GM06990 (cell line): ENCODE data around the gene IL10RA.

Experiments used
- DNase-seq: peaks from one replicate; pipeline ENCODE4 v3.0.0-alpha.2; 2011; ENCODE audit not compliant: insufficient read length; ENCODE audit errors: extremely low read depth
- H3K27me3 ChIP-seq: replicated peaks from 2 replicates; pipeline ENCODE4 v1.6.0; 2011; ENCODE audit warnings: low read length; ENCODE audit not compliant: control insufficient read depth, insufficient read depth
- H3K36me3 ChIP-seq: 2 replicates; pipeline ENCODE4 v1.5.1; 2011; ENCODE audit warnings: low read length; ENCODE audit not compliant: control insufficient read depth, insufficient read depth
- H3K4me3 ChIP-seq: replicated peaks from 2 replicates; pipeline ENCODE4 v1.5.1; 2011; ENCODE audit warnings: low read depth, mild to moderate bottlenecking, control low read depth, low read length
- TF ChIP-seq, protein P1 (sequence below): IDR thresholded peaks from 2 replicates; pipeline ENCODE4 v1.5.1; 2011; ENCODE audit warnings: low read length, control low read depth, mild to moderate bottlenecking, inconsistent platforms; ENCODE audit not compliant: insufficient read depth, poor library complexity, severe bottlenecking

IL10RA gene

DNA sequence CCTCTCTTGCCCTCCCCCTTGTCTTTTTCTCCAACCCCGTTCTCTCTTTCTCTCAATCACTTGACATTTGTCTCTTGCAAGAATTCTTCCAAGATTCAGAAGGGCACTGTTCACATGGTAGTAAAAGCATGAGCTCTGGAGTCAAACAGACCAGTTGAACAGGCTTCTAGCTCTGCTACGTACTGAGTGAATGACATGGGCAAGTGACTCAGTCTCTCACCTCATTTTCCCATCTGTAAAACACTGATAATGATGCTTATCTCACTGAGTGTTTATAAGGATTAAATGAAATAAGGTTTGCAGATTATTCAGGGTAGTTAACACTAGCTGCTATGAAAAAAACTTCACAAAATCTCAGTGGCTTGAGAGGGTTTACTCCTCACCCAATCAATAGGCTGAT, 5.9 kb upstream of the IL10RA start:
- Histone ChIP-seq H3K27me3 (no peaks in the 10 kb centered on the region), H3K4me3 (no peak overlapping the region), H3K36me3 (no peaks in the 10 kb centered on the region)
- DNase-seq, result no peak
- TF ChIP-seq, protein P1, sequence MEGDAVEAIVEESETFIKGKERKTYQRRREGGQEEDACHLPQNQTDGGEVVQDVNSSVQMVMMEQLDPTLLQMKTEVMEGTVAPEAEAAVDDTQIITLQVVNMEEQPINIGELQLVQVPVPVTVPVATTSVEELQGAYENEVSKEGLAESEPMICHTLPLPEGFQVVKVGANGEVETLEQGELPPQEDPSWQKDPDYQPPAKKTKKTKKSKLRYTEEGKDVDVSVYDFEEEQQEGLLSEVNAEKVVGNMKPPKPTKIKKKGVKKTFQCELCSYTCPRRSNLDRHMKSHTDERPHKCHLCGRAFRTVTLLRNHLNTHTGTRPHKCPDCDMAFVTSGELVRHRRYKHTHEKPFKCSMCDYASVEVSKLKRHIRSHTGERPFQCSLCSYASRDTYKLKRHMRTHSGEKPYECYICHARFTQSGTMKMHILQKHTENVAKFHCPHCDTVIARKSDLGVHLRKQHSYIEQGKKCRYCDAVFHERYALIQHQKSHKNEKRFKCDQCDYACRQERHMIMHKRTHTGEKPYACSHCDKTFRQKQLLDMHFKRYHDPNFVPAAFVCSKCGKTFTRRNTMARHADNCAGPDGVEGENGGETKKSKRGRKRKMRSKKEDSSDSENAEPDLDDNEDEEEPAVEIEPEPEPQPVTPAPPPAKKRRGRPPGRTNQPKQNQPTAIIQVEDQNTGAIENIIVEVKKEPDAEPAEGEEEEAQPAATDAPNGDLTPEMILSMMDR, result no peak

DNA sequence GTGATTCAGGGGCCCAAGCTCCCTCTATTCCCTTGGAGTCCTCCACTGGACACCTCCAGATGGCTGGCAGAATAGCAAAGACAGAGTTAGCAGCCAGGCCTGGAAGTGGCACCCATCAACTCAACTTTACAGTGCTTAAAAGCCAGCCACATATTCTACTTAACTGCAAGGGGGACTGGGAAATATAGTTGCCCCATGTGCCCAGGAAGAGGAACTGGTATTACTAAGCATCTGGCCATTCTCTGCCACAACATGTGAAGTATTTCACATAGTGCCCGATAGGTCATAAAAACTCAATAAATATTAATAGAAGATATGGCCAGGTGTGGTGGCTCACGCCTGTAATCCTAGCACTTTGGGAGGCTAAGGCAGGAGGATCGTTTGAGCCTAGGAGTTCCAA, 5.5 kb upstream of the IL10RA start:
- Histone ChIP-seq H3K36me3 (no peaks in the 10 kb centered on the region), H3K4me3 (no peak overlapping the region), H3K27me3 (no peaks in the 10 kb centered on the region)
- no peak for DNase-seq
- TF ChIP-seq, protein P1, result no peak

DNA sequence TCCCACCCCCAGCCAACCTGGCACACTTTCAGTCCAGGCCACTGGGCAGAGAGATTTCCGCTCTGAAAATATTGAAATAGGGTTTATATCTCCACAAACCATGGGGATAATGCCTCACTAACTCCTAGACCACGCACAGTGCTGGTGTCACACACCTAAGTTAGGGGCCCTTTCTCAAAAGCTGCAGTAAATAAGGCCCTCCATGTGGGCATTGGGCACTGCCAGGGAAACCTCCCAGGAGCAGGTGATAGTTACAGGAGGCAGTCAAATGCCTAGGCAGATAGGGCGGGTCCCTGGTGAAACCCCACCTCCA, 3.1 kb upstream of the IL10RA start:
- H3K4me3 ChIP-seq, result no peak overlapping the region
- no peak for DNase-seq
- H3K36me3 ChIP-seq, result no peaks in the 10 kb centered on the region
- TF ChIP-seq, protein P1, result no peak
- no peaks in the 10 kb centered on the region for H3K27me3 ChIP-seq

DNA sequence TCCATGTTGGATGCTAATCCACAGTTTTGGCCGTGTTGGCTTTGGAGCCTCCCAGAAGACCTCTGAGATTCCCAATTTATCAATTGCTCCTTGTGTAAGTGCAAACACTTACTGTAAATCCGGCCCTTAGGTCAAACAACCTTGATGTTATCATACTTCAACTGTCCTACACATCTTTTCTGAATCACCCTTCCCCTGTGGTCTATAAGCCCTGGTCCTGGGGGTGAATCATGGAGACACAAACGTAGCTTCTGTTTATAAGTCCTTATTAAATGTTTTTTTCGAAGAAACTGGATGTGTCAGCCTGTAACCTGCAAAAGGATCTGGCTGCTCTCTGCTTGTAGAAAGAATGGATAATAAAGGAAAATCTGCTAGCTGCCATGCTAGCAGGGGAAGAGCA, 1.7 kb upstream of the IL10RA start:
- peaks cover 2% of the 10 kb centered on the region; the same call in 1 of the 2 replicates for H3K36me3 ChIP-seq
- no peaks in the 10 kb centered on the region for H3K27me3 ChIP-seq
- no peak overlapping the region for H3K4me3 ChIP-seq
- DNase-seq, result no peak
- TF ChIP-seq, protein P1, result no peak

DNA sequence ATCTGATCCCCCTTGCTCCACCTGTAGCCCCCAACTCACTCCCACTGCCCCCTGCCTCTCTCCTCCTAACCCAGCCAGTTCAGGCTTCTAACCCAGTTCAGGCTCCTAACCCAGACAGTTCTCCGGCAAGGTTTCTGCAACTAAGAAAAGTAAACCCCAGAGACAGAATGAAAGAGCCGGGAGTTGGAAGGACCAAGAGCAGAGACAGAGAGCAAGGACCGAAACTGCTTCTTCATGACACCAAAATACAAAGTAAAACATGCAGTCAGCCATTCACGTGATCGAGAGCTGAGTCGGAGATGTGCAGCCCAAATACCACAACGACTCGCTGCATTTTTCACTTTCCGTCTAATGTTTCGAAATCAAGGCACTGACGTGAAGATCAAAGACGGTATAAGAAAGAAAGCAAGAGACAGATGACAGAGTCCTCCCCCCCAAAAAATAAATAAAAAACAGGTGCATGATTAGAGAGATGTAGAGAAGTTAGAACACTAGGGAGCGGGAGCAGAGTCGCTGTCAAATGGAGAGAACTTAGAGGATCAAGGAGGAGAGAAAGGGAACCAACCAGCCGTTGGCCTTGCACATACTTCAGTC, 884 bp downstream of the IL10RA start:
- Histone ChIP-seq H3K27me3 (no peaks in the 10 kb centered on the region), H3K36me3 (peaks cover 3% of the 10 kb centered on the region; the same call in 1 of the 2 replicates), H3K4me3 (peak overlapping the region; percentile 83)
- TF ChIP-seq, protein P1, result no peak
- DNase-seq, result peak; percentile 64
